ENCODE results near the gene APOBEC4. TPM values are rescaled to one million over a fixed set of nuclear protein-coding genes. Genes with fewer than 3 reads are reported as not detected.

The APOBEC4 gene
- total and polyA plus RNA-seq, 2 of the 8 experiments (the other 6 are each of a cell fraction or from before 2014, with no cell fraction given), result not detected

- H3K14ac ChIP-seq (ENCODE audit: insufficient read length), result no peak overlapping the region
- no peaks in the 10 kb centered on the region for H3K4me1 ChIP-seq (replicated peaks in 1 of 4; ENCODE audit: control insufficient read depth in 3 of 4, insufficient read depth in 4 of 4, low read length in 3 of 4)
- no peaks in the 10 kb centered on the region for H3K36me3 ChIP-seq (ENCODE audit: control insufficient read depth in 2 of 4, insufficient read depth in 4 of 4, low read length in 3 of 4)
- H3K9me3 ChIP-seq (ENCODE audit: insufficient read depth in 2 of 2, low read depth in 1 of 2, low read length in 1 of 2), result no peaks in the 10 kb centered on the region
- H2AFZ ChIP-seq (ENCODE audit: low read length), result no peak overlapping the region
- H2BK15ac ChIP-seq (ENCODE audit: low read length), result no peak overlapping the region
- H2BK12ac ChIP-seq (ENCODE audit: low read depth, low read length), result no peak overlapping the region
- 83 to 100% methylated on average over 1 to 3 of the region's 3 CpGs for WGBS, 2 experiments (ENCODE audit: extremely low coverage in 1 of 2, insufficient coverage in 1 of 2, insufficient read length in 1 of 2, insufficient replicate concordance in 2 of 2, low coverage in 1 of 2, low lambda C conversion rate in 2 of 2, missing lambda C conversion rate in 1 of 2)
- no peaks in the 10 kb centered on the region for H3K79me1 ChIP-seq (ENCODE audit: low read depth, low read length)
- no peak for FAIRE-seq
- H3K4ac ChIP-seq (replicated peaks; ENCODE audit: insufficient read length, low read depth, low read length), result no peak overlapping the region
- no peak overlapping the region for H3K27ac ChIP-seq (ENCODE audit: low read depth, low read length)
- no peak overlapping the region for H3K23ac ChIP-seq (ENCODE audit: insufficient read length)
- H3K27me3 ChIP-seq (replicated peaks in 1 of 4; ENCODE audit: control insufficient read depth in 3 of 4, extremely low read depth in 1 of 4, insufficient read depth in 3 of 4, low read length in 3 of 4), result peaks cover 0 to 2% (median 0%) of the 10 kb centered on the region in 4 experiments; a peak in 1 of 7 replicates
- H4K20me1 ChIP-seq (replicated peaks in 1 of 2; ENCODE audit: control insufficient read depth in 1 of 2, insufficient read depth in 2 of 2, low read length in 2 of 2), result no peaks in the 10 kb centered on the region
- no peak overlapping the region for H3K56ac ChIP-seq (replicated peaks; ENCODE audit: insufficient read length, low read depth, low read length)
- no peak overlapping the region for H2BK120ac ChIP-seq (replicated peaks; ENCODE audit: low read depth, low read length)
- no peak for TF ChIP-seq CHD2 (IDR thresholded peaks at IDR 0.05; ENCODE audit: low read length)
- no peak for TF ChIP-seq SP4 (IDR thresholded peaks at IDR 0.05; ENCODE audit: low read length)
- TF ChIP-seq KDM5A (IDR thresholded peaks at IDR 0.05; ENCODE audit: low read length), result no peak
- no peak for TF ChIP-seq SIN3A (conservative IDR thresholded peaks at IDR 0.05 in 1 of 2, IDR thresholded peaks at IDR 0.05 in 1 of 2; ENCODE audit: low read depth in 1 of 2, low read length in 2 of 2)
- H3K18ac ChIP-seq (ENCODE audit: extremely low read depth, low read length), result no peak overlapping the region
- H4K91ac ChIP-seq (replicated peaks; ENCODE audit: insufficient read length, low read length), result no peak overlapping the region
- no peaks in the 10 kb centered on the region for H3K79me2 ChIP-seq (ENCODE audit: control insufficient read depth in 1 of 2, insufficient read depth in 2 of 2, low read length in 2 of 2)
- no peak for DNase-seq (ENCODE audit: low read depth in 1 of 2, low spot score in 2 of 2)
- H2BK20ac ChIP-seq (ENCODE audit: low read length), result no peak overlapping the region
- H3K4me3 ChIP-seq (ENCODE audit: extremely low read depth in 1 of 4, insufficient read depth in 2 of 4, low read depth in 3 of 4, low read length in 4 of 4), result no peak overlapping the region
- no peak overlapping the region for H4K5ac ChIP-seq (ENCODE audit: insufficient read length, low read depth, low read length)
- no peak overlapping the region for H3K9ac ChIP-seq (replicated peaks in 1 of 4; ENCODE audit: extremely low read depth in 1 of 4, low read depth in 3 of 4, low read length in 3 of 4)
- no peak overlapping the region for H4K8ac ChIP-seq (ENCODE audit: extremely low read depth, insufficient read depth, low read length)
- no peaks in the 10 kb centered on the region; the same call in 1 of the 2 replicates for H3K23me2 ChIP-seq (ENCODE audit: low read depth, low read length)
- ChIA-PET POLR2A (ENCODE audit: partially characterized antibody) (no interaction called here), CTCF (ENCODE audit: partially characterized antibody) (no interaction called here)
- H3K4me2 ChIP-seq (ENCODE audit: insufficient read depth in 1 of 2, low read depth in 2 of 2, low read length in 2 of 2), result no peak overlapping the region
- H2BK5ac ChIP-seq (ENCODE audit: low read depth, low read length), result no peak overlapping the region
- H2AK5ac ChIP-seq (ENCODE audit: low read depth, low read length), result no peak overlapping the region
Observed at GRCh38 chr1:183642166-183642565, 10.9 kb downstream of the APOBEC4 start.
